HG03520 (cell line): Measurements from ENCODE around the gene ANKRD26.
A peak's percentile ranks its signal among the peaks of the same experiment; 100 is the strongest.
"Not testable (repeated sequence)": the region's sequence is repeated elsewhere in the genome, so short reads cannot be mapped to it uniquely, and the experiment has no call there.

ENCODE experiments used
- ATAC-seq: cut with Tn5 transposase; IDR thresholded peaks from one replicate; pipeline ENCODE4 v1.9.1; 2021; ENCODE audit warnings: mild to moderate bottlenecking, moderate library complexity; ENCODE audit not compliant: unreplicated experiment

ANKRD26 gene

GRCh38 chr10:27099916-27100812 lies at the start of gene ANKRD26:
Gene ANKRD26, minus strand, starts transcription at chr10:27100494. Its CDS starts 168 bp downstream, at chr10:27100326.
- peak; percentile 74 for ATAC-seq

DNA sequence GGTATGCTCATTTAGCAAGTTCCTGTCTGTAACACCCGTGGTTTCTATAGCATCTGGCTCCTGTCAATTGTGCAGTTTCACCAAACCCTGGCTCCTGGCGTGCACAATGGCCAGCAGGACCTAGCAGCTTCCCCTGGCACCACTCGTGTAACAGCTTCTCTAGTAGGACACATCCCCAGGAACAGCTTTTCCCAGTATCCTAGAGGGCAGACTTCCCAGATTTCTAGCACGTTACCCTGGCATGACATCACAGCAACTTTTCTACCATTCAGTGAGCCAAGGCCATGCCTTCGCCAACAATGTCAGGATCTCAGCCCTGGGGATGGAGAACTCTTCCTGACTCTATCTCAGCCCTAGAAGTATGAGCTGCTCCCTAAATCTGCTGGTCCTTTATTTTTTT lies 47.4 kb upstream of the ANKRD26 start:
- ATAC-seq: no peak

DNA sequence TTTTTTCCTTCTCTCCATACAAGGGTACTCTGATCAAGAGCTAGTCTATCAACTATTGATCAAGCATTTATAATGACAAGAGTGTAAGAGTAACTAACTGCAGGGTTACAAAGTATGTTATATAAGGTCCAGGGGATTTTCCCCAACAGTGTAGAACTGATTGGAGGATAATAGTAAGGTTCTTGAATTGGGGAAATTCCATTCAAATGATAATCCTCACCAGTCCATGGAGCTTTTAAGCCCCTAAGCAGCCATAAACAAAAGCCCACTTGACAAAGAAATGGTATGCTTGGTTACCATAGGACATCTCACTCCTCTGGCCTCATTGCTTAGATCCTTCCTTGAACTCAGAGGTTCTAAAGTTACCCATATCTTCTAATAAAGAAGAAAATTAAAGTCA lies 45.6 kb upstream of the ANKRD26 start:
- ATAC-seq: no peak

GRCh38 chr10:27143686-27144085 lies 43.4 kb upstream of the ANKRD26 start:
- no peak for ATAC-seq

DNA sequence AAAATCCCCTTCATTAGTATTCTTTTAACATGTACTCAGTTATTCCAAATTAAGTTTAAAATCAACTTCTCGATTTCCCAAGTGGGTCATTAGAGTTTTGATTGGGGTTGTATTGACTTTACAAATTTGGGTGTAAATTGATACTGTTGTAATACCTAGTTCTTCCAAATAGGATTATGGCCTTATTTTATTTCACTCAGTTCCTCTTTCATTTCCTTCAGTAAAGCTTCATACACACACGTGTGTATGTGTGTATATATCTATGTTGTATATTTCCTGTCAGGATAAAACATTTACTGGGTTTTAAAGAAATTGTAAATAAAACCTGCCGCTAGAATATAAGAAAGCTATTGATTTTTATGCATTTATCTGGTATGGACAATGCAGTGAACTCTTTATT lies 38.0 kb upstream of the ANKRD26 start:
- no peak for ATAC-seq

DNA sequence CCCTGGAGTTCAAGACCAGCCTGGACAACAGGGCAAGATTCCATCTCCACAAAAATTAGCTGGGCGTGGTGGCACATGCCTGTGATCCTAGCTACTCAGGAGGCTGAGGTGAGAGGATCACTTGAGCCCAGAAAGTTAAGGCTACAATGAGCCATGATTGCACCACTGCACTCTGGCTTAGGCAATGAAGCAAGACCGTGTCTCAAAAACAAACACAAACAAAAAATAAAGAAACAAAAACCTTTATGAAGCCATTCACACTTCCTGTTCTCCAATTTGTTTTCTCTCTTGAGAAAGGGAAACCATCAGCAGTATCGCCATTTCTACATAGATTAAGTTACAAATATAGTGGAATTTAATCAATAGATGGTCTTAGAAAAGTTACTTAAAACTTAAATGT lies 34.1 kb upstream of the ANKRD26 start:
- no peak for ATAC-seq

DNA sequence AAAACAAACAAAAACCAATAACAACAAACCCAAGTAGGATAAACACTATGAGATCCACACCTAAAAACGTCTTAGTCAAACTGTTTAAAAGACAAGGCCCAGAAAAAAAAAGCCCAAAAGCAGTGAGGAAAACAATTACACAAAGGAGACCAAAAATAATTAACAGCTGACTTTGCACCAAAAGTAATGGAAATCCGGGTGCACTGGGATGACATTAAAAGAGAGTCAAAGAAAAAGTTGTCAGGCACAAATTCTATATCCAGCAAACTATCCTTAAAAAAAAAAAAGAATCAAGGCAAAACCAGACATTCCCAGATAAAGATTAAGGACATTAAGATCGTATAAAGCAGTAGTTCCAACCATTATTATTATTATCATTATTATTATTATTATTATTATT lies 7.9 kb upstream of the ANKRD26 start:
- ATAC-seq: no peak

GRCh38 chr10:27104919-27105318 lies 4.6 kb upstream of the ANKRD26 start:
- no peak for ATAC-seq

GRCh38 chr10:27100813-27101347 lies 586 bp upstream of the ANKRD26 start:
- ATAC-seq: no peak

GRCh38 chr10:27099448-27099847 lies 846 bp downstream of the ANKRD26 start:
- no peak for ATAC-seq

GRCh38 chr10:27088119-27089044 lies 11.9 kb downstream of the ANKRD26 start:
- no peak for ATAC-seq

DNA sequence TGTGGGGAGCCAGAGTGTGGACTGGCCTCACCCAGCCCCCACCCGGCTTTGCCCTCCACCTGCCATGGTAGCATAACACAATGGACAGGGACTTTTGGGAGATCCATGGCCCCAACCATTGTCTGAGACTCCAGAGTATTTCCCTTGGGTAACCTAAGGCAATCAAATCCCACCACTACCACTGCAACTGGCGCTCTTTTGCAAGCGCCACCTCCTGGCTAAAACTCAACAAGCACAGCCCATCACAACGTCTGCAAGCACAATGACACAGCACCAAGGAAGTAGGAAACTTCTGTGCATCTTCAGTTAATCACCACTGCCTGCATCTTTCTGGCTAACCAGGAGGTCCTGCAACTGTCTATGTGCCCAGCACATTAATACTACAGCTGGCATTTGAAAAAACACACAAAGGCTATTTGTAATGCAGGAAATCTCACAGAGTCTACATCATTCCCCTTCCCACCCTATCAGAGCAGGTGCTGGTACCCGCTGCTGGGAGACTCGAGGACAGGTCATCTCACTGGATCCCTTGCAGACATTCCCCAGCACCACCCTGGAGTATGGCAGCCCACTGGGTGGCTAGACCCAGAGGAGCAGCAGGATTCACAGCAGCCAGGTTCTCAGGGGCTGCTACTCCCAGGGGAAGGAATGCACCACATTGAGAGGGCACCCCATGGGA lies 27.7 kb downstream of the ANKRD26 start:
- ATAC-seq: no peak

GRCh38 chr10:27068217-27068891 lies 31.9 kb downstream of the ANKRD26 start:
- ATAC-seq: no peak

DNA sequence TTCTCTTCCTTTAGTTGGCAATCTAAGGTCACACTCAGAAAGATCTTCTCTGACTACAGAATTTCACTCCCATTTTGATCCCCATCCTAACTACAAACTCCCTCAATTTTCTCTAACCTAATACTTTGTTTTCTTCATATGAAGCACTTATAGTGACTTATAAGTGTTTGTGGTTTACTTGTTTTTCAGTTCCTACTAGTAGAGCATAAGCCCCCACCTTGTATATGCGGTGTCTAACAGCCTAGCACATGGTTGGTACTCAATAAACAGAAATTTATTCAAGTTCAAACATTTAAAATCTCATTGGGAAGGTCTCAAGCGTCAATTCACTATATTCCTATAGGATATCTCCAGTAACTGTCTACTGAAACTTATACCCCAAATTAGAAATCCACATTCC lies 35.2 kb downstream of the ANKRD26 start:
- no peak for ATAC-seq

GRCh38 chr10:27052656-27053055 lies 47.6 kb downstream of the ANKRD26 start:
- ATAC-seq: no peak

GRCh38 chr10:27045247-27045646 lies 55.0 kb downstream of the ANKRD26 start:
- not testable (repeated sequence) for ATAC-seq

- ATAC-seq: no peak
These were observed 59.1 kb downstream of the ANKRD26 start for GRCh38 chr10:27041196-27041595.

DNA sequence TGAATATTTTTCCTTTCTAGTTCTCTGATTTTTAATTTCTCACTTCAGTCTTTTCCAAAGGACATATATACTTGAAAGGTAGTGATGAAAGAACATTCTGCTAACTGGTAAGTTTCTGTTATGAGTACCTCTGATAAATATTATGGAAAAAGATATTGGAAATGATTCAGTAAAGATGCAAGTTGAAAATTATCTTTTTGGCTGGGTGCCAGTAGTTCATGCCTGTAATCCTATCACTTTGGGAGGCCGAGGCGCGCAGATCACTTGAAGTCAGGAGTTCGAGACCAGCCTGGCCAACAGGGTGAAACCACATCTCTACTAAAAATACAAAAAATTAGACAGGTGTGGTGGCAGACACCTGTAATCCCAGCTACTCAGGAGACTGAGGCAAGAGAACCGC lies 62.1 kb downstream of the ANKRD26 start:
- no peak for ATAC-seq

- no peak for ATAC-seq
These were observed 65.1 kb downstream of the ANKRD26 start for GRCh38 chr10:27035163-27035562.

DNA sequence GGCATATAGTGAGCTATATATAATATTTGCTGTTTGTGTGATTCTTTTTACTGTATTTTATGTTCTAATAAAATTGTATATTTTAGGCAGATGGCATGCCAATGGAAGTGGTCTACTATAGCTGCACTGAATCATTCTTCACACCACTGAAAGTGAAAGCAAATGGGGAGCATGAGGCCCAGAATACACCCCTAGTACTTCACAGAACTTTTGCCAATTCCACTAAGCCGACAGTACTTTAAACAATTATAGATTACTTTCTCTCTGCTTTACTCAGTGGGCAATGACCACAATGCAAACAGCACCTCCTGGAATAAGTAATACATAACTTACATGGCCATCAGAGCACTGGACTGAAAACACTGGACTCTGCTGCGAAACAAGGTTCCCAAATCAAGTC lies 70.2 kb downstream of the ANKRD26 start:
- no peak for ATAC-seq
